Neuron (in vitro differentiated cells): ENCODE results near the gene GPR107.
"Not testable (repeated sequence)": the region's sequence is repeated elsewhere in the genome, so short reads cannot be mapped to it uniquely, and the experiment has no call there.

Experiments
- H2AFZ ChIP-seq: one replicate; pipeline ENCODE4 v1.6.1; 2013; ENCODE audit warnings: low read depth, mild to moderate bottlenecking, inconsistent platforms, low read length, moderate library complexity
- H3K27me3 ChIP-seq: one replicate; pipeline ENCODE4 v1.6.1; 2013; ENCODE audit warnings: low read length; ENCODE audit not compliant: insufficient read depth
- H3K36me3 ChIP-seq: one replicate; pipeline ENCODE4 v1.6.1; 2013; ENCODE audit warnings: low read length; ENCODE audit not compliant: insufficient read depth
- H3K4me1 ChIP-seq: one replicate; pipeline ENCODE4 v1.6.1; 2013; ENCODE audit warnings: low read length; ENCODE audit not compliant: insufficient read depth
- H3K4me3 ChIP-seq: 2 replicates; pipeline ENCODE4 v1.5.1; 2013; ENCODE audit warnings: mild to moderate bottlenecking, low read length, moderate library complexity
- H3K9me3 ChIP-seq: one replicate; pipeline ENCODE4 v1.6.1; 2013; ENCODE audit warnings: low read length

Gene GPR107

DNA sequence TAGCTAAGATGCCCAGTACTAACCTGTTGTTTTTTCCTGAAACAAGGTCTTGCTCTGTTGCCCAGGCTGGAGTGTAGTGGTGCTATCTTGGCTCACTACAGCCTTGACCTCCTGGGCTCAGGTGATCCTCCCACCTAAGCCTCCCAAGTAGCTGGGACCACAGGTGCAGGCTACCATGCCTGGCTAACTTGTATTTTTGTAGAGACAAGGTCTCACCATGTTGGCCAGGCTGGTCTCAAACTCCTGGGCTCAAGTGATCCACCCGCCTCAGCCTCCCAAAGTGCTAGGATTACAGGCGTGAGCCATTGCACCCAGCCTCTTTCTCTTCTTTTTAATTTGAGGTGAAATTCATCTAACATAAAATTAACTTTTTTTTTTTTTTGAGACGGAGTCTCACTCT lies 31.9 kb upstream of the GPR107 start:
- H3K4me1 ChIP-seq, H3K27me3 ChIP-seq, H2AFZ ChIP-seq, H3K9me3 ChIP-seq, H3K4me3 ChIP-seq, H3K36me3 ChIP-seq: not testable (repeated sequence)

DNA sequence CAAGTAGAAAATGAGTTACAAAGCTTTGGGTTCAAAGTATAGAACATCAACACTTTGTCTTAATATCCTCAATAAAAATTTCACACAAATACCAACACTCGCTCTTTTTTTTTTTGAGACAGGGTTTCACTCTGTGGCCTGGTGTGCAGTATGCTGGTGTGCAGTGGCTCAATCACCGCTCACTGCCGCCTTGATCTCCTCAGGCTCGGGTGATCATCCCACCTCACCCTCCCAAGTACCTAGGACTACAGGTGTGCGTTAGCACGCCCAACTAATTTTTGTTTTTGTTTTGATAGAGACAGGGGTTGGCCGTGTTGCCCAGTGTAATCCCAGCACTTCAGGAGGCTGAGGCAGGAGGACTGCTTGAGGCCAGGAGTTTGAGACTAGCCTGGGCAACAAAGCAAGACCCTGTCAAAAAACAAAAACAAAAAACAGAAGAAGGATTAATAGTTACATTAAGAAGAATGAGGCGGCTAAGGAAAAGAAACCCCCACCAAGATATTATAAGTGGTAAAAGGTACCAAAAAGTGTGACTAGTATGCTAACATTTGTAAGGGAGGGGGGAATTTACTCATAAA lies 31.1 kb upstream of the GPR107 start:
- H3K27me3 ChIP-seq, result no peaks in the 10 kb centered on the region
- H3K9me3 ChIP-seq, result no peaks in the 10 kb centered on the region
- no peak overlapping the region for H3K4me3 ChIP-seq
- no peaks in the 10 kb centered on the region for H3K4me1 ChIP-seq
- H2AFZ ChIP-seq, result no peak overlapping the region
- H3K36me3 ChIP-seq, result no peaks in the 10 kb centered on the region

DNA sequence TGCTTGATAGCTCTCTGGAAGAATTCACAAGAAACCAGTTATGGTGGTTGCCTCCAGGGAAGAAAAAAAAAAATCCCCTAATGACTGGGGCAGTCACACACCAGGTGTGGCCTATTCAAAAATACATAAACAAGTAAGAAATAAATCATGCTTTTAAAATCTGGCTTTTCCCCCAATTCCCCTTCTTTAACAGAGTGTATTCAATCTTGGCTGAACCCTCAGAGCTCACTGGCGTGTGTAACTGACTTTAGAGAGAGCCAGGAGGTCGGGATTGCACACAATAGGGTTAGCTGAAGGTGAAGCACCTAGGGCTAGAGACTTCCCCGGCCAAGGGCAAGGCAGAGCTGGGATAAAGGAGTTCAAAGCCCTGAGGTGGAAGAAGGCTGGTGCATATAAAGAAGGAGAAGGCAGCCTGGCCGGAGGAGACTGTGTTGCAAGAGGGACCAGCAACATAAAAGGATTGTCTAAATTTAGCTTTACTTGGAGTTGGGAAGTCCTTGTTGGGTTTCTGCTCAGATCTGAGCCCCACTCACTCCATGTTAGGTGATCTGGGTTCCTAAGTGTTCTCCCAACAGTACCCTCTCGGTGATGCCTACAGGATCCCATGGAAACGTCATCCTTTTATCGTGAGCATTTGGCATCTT lies 30.4 kb upstream of the GPR107 start:
- Histone ChIP-seq H3K9me3 (no peaks in the 10 kb centered on the region), H3K4me3 (no peak overlapping the region)

DNA sequence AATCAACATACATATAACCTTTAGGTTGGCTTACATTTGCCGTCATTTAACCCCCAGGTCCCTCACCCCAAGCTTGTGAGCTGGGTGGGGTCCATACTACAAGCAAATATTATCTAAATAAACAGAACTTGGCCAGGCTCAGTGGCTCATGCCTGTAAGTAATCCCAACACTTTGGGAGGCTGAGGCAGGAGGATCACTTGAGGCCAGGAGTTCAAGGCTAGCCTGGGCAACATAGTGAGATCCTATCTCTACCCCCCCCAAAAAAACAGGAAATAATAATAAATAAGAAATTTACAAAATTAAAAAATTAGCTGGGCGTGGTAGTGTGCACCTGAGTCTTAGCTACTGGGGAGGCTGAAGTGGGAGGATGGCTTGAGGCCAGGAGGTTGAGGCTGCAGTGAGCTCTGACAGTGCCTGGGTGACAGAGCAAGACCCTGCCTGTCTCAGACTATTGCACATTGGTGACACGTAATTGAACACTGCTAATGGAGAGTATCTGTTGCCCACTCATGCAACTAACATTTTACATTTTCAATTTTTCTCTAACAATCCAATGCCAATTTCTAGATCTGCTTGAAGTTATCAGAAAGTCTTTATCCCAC lies 29.6 kb upstream of the GPR107 start:
- H3K4me3 ChIP-seq, result no peak overlapping the region
- H2AFZ ChIP-seq, result no peak overlapping the region
- no peaks in the 10 kb centered on the region for H3K27me3 ChIP-seq
- H3K9me3 ChIP-seq, result no peaks in the 10 kb centered on the region
- H3K36me3 ChIP-seq, result no peaks in the 10 kb centered on the region
- H3K4me1 ChIP-seq, result no peaks in the 10 kb centered on the region

More for the DNA sequence above, 30.4 kb upstream of the GPR107 start:
- Histone ChIP-seq H3K27me3 (no peaks in the 10 kb centered on the region), H3K4me1 (no peaks in the 10 kb centered on the region), H2AFZ (no peak overlapping the region), H3K36me3 (no peaks in the 10 kb centered on the region)

DNA sequence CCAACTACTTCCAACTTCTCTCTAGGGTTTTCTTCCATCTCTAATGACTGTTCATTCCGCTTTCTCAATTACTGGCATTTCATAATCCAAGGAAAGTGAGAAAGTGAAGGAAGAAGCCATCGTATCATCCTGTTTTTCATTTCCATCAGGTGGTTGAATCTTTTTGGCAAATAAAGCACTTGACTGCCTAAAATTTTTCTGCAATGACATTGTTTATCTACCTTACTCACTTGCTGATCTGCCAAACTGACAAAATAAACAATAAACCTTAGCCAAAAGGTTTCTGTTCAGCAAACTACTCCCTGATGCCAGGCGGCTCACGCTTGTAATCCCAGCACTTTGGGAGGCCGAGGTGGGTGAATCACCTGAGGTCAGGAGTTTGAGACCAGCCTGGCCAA lies 29.1 kb upstream of the GPR107 start:
- Histone ChIP-seq H3K27me3 (no peaks in the 10 kb centered on the region), H3K4me1 (no peaks in the 10 kb centered on the region), H3K4me3 (no peak overlapping the region), H3K9me3 (no peaks in the 10 kb centered on the region), H3K36me3 (no peaks in the 10 kb centered on the region), H2AFZ (no peak overlapping the region)

DNA sequence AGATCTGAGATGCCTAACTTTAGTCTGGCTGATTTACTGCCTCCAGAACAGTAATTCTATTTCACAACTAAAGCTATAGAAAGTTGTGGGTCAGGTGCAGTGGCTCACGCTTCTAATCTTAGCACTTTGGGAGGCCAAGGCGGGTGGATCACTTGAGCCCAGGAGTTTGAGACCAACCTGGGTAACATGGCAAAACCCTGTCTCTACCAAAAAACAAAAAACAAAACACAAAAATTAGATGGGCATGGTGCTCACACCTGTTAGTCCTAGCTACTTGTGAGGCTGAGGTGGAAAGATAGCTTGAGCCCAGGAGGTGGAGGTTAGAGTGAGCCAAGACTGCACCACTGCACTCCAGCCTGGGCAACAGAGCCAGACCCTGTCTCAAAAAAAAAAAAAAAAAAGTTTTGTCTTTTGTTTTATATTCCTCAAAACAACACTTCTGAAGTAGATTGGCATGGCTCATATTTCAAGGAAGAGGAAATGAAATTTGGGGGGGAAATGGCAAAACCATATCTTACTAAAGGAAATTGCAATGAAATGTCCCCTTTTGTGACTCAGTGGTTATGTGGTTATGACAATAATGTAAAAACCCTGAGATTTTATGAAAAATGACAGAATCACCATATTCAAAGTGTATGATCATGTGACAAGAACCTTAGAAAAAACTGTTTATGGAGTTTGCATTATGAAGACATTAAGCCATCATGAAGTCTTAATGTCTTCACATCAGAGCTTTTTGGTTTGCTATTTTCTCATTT lies 26.9 kb upstream of the GPR107 start:
- Histone ChIP-seq H3K9me3 (no peaks in the 10 kb centered on the region), H3K36me3 (no peaks in the 10 kb centered on the region), H3K4me3 (no peak overlapping the region), H3K4me1 (no peaks in the 10 kb centered on the region), H3K27me3 (no peaks in the 10 kb centered on the region), H2AFZ (no peak overlapping the region)

DNA sequence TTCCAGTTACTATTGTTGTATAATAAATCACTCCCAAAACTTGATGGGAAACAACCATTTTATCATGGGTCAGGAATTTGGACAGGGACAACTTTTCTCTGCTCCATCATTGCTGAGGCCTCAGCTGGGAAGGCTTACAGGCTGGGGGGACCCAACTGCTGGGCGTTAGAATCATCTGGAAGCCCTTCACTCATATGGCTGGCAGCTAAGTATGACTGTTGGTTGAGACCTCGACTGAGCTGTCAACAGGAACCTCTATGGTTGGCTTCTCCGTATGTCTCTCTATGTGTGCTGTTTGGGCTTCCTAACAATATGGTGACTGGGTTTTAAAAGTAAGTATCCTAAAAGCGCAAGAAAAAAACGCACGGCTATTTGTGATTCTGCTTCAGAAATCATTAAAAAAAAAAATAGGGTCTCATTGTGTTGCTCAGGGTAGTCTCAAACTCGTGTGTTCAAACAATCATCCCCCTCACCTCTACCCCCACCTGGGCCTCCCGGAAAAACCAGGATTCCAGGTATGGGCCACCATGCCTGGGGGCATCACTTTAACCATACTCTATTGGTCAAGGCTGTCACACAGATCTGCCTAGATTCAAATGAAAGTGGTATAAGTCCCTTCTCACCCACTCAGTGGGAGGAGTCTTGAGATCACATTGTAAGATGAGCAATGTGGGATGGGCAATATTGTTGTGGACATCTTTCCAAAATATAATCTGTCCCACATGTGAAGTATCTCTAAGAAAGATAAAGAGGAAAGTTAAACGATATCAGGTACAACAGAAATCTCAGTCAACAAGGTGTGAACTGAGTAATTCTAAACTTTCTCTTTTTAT lies 26.0 kb upstream of the GPR107 start:
- Histone ChIP-seq H3K4me1 (no peaks in the 10 kb centered on the region), H3K9me3 (no peaks in the 10 kb centered on the region), H2AFZ (no peak overlapping the region), H3K27me3 (no peaks in the 10 kb centered on the region), H3K4me3 (no peak overlapping the region), H3K36me3 (no peaks in the 10 kb centered on the region)

DNA sequence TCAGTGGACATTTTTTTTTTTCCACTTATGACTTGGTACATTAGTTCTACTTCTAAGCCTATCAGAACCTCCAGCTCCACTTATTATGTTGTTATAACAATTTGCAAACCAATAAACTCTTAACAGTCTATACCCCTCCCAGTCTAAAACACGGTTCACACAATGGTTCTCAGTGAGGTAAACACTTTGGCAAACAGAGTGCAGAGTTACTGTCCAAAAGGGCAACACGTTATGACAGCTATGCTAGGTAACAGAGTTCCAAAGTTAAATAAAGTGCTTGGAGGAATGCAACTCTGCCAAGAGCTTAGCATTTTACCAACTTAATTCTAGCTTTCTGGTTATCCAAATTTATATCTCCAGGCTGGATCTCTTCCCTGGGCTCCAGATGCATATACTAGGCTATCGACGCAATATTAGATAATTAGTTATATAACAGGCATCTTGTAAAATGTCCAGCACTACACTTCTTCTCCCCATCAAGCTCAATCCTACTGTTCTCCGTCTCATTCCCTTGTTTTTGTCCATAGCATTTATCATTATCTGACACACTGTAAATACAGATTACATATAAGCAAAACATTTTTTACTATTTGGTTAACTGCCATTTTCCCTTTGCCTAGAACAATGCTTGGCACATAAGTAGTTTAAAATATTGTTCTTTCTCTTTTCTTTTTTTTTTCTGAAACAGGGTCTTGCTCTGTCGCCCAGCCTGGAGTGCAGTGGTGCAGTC lies 25.0 kb upstream of the GPR107 start:
- H3K4me3 ChIP-seq, result no peak overlapping the region
- no peaks in the 10 kb centered on the region for H3K9me3 ChIP-seq
- no peaks in the 10 kb centered on the region for H3K36me3 ChIP-seq
- H3K27me3 ChIP-seq, result no peaks in the 10 kb centered on the region
- no peaks in the 10 kb centered on the region for H3K4me1 ChIP-seq
- H2AFZ ChIP-seq, result no peak overlapping the region

DNA sequence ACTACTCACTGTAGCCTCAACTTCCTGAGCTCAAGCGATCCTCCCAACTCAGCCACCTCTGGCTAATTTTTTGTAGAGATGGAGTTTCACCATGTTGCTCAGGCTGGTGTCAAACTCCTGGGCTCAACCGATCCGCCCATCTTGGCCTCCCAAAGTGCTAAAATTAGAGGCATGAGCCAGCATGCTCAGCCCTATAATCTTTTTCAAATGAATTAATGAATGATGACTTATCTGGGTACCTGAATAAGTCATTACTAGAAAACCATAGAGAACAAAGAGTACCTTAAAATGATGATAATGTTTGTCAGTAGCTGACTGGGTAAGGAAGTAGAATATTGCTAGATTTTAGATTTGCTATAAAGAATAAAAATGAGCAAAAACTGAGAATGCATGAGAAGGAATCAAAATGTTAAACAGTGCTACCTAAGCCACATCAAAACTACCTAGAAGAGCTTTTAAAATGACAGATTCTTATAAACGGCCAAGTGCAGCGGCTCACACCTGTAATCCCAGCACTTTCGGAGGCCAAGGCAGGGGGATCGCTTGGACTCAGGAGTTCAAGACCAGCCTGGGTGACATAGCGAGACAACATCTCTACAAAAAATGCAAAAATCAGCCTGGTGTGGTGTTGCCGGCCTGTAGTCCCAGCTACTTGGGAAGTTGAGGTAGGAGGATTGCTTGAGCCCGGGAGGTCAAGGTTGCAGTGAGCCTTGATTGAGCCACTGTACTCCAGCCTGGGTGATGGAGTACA lies 24.3 kb upstream of the GPR107 start:
- Histone ChIP-seq H3K4me1 (no peaks in the 10 kb centered on the region), H3K9me3 (no peaks in the 10 kb centered on the region), H2AFZ (no peak overlapping the region), H3K36me3 (no peaks in the 10 kb centered on the region), H3K4me3 (no peak overlapping the region), H3K27me3 (no peaks in the 10 kb centered on the region)

DNA sequence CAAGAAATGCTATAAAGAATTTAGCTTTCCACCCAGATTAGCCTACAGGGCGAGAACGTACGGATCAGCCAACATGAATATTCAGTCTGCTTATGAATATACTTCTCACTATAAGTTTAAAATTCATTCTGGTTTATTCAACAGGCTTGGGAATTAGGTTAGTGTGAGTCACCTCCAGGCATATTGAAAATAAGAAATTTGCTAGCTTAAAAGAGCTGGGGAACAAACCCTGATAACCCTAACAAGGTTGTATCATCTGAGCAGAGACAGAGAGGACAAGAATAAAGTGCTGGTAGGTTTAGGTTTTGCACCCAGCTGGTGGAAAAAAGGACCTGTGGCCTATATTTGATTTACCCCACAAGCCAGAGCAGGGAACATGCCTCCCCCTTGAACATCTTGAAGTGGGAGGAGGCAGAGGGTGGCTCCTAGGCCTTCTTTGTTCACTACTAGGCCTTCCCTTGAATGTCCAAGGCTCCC lies 23.0 kb upstream of the GPR107 start:
- no peak overlapping the region for H3K4me3 ChIP-seq
- H3K9me3 ChIP-seq, result peaks cover 1% of the 10 kb centered on the region
- H3K4me1 ChIP-seq, result no peaks in the 10 kb centered on the region
- H3K36me3 ChIP-seq, result no peaks in the 10 kb centered on the region
- no peak overlapping the region for H2AFZ ChIP-seq
- no peaks in the 10 kb centered on the region for H3K27me3 ChIP-seq

DNA sequence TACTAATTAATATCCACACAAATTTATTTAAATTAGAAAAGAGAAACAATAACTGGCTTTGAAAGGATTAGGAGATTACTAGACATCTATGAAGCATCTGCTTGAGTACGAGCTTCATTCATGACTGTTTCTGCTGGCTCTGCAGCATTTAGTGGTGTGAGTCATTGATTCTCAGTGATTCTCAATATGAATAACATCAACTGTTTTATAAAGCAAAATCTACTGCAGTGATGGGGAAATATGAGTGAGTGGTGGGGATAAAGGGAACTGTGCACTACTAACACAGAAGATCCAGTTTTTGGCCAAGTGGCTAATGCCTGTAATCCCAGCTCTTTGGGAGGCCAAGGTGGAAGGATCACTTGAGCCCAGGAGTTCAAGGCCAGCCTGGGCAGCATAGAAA lies 19.1 kb upstream of the GPR107 start:
- no peaks in the 10 kb centered on the region for H3K4me1 ChIP-seq
- H3K4me3 ChIP-seq, result no peak overlapping the region
- H3K9me3 ChIP-seq, result peaks cover 1% of the 10 kb centered on the region

DNA sequence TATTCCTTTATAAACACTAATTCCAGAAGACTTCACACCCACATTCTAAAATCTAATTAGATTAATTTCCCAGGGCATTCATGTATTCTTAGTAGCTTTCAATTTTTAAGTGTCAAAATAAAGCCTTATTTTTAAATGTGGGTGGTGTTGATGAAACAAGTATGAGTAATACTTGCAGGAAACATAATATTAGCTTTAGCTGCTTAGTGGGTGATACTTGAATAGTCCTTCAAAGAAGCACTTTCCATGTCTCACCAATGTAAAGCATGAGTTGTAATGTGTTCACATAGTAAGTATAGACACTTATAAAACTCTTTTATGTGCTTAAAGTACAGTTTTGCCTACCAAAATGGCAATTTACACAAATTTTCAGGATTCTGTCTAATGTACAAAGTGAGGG lies 17.6 kb upstream of the GPR107 start:
- Histone ChIP-seq H3K9me3 (peaks cover 1% of the 10 kb centered on the region), H3K4me3 (no peak overlapping the region), H3K36me3 (no peaks in the 10 kb centered on the region), H3K4me1 (peaks cover 4% of the 10 kb centered on the region), H2AFZ (no peak overlapping the region), H3K27me3 (no peaks in the 10 kb centered on the region)

More for the DNA sequence above, 19.1 kb upstream of the GPR107 start:
- H3K27me3 ChIP-seq, result no peaks in the 10 kb centered on the region
- no peaks in the 10 kb centered on the region for H3K36me3 ChIP-seq
- H2AFZ ChIP-seq, result no peak overlapping the region
